Activated CD4-positive, alpha-beta T cell treated with anti-CD3 and anti-CD28 coated beads, Interleukin-10, Interleukin-2, amounts not matched to agents 100 ng/mL and 50 ng/mL, durations not matched to agents 16 hours and 8 hours (primary cell): ENCODE measurements around the gene RNF114.
"Not testable (repeated sequence)": the region's sequence is repeated elsewhere in the genome, so short reads cannot be mapped to it uniquely, and the experiment has no call there.

Experiments
- DNase-seq: peaks from one replicate; pipeline ENCODE4 v3.0.0-alpha.2; 2020

RNF114 gene

DNA sequence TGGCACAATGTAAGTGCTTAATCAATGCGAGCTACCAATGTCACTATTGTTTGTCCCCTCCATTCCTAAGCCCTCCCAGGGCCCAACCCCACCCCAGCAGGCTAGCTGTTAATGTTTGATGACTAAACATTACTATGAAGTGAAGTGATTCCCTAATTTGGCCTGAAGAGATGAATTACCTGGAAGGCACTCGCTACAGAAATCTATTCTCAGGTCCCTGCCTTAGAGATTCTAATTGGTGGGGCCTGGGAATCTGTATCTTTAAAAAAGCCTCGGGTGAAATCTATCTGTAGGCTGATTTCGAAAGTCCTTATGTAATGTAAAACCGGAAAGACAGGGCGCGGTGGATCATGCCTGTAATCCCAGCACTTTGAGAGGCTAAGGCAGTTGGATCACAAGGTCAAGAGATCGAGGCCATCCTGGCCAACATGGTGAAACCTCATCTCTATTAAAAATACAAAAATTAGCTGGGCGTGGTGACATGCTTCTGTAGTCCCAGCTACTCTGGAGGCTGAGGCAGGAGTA, 29.6 kb downstream of the RNF114 start:
- no peak for DNase-seq

DNA sequence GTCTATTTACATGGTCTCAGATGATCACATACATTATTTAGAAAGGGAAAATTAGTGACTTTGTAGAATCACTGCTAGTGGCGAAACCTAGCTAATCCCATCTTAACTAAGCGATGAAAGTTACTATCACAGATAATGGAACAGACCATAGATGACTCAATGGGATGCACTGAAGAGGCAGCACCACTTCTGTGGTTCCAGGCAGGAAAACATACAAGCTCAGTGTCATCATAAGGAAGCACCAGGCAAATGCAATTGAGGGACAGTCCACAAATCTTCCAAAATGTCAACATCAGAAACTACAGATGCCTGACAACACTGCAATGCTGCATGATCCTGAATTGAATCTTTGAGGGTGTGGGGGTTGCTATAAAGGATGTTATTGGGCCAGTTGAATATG, 30.7 kb downstream of the RNF114 start:
- no peak for DNase-seq

DNA sequence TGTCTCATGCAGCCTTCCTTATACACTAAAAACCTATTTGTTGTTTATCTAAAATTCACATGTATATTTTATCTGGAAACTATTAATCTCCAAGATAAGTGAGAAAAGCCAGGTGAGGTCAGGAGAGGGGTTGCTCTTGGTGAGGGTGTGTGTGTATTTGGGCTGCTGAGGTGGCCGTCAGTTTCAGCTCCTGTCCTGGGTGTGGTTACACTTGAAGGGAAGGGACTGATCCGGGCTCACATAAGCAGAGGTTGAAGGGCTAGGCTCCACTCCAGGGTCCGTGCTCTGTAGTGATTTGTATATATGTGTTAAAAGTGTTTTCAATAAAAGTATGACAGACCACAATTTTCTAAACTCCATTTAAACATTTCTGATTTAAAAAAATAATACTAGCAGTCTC, 33.0 kb downstream of the RNF114 start:
- no peak for DNase-seq

DNA sequence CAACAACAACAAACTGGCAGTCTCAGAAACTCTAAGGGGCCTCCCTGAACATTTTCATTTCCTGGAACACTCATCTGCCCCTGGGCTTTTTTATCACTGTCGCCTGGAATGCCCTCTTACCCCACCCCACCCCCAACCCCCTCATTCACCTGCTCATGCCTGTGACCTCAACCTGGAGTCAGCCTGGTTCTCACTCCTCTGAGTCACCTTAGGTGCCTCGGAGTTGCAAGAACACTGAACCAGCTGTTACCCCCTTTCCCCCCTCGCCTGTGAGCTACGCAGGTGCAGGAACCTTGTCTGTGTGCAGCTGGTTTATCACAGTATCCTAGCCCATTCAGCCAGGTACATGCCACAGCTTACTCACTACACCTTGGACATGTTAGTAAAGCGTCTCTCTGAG, 33.7 kb downstream of the RNF114 start:
- DNase-seq: no peak

DNA sequence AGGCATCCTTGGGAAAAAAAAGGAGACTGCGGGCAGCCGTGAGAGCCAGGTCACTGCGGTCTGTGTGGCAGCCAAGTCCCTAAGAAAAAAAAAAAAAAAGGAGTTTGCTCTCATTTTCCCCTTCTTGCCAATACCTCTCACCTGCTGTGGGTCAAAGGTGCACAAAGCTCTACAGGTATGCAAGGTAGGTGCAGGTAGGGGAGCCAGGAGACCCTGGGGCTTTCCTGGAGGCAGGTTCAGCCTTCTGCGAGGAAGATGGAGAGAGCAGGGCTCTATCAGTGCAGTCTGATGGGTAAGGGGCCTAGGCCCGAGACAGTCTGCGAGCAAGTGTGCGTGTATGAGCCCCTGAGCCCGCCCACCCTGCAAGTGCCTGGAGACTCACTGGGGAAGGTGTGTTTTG, 34.3 kb downstream of the RNF114 start:
- no peak for DNase-seq

DNA sequence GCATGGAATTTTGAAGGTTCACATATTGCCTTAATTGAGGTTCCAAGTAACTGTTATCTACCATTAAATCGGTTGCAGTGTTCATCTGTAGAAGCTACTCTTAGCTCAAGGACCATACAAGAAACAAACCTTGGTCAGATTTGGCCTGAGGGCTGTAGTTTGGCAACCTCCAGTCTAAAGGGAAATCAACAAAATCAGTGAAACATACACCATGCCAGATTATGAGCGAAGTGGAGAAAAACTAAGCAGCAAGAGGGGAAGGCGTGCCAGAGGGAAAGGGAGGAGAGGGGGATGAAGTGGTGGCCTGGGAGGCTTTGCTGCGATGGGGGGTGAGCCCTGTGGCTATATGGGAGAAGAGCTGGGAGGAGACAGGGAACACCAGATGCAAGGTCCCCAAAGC, 37.8 kb downstream of the RNF114 start:
- DNase-seq: no peak

DNA sequence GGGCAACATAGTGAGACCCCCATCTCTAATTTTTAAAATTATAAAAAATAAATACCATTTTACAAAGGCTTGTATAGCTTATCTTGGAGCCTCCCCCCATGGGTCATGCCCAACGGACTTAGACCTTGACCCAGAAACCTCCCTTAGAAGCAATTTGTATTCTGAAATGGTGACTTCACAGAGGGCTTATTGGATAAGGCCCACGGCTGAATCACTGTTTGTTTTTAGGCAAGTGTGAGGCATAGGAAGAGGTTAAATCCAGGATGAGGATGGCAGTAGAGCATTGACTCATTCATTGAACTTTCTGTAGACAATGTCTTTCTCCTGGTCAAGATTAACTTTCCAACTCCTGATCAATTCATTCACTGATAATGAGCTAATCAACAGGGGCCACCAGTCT, 40.3 kb downstream of the RNF114 start:
- no peak for DNase-seq

DNA sequence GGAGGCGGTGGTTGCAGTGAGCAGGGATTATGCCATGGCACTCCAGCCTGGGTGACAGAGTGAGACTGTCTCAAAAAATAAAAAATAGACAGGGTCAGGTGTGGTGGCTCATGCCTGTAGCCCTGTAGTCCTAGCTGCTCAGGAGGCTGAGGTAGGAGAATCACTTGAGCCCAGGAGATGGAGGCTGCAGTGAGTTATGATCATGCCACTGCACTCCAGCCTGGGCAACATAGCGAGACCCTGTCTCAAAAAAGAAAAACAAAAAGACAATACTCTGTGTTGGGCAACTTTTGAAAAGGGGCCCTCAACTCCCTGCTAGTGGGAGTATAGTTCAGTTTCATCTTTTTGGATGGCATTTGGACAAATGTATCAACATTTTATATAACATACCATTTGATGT, 41.5 kb downstream of the RNF114 start:
- DNase-seq: not testable (repeated sequence)

DNA sequence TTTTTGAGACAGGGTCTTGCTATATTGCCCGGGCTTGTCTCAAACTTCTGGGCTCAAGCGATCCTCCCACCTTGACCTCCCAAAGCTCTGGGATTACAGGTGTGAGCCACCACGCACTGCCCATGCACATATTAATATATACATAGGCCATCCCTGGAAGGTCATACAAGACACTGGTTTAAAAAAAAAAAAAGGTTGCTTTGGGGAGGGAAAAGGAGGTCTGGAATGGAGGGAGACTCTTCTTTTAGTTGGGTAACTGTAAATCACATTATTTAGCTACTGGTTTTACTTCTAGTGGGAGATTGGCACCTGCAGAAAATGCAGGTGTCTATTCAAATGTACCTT, 42.5 kb downstream of the RNF114 start:
- no peak for DNase-seq

DNA sequence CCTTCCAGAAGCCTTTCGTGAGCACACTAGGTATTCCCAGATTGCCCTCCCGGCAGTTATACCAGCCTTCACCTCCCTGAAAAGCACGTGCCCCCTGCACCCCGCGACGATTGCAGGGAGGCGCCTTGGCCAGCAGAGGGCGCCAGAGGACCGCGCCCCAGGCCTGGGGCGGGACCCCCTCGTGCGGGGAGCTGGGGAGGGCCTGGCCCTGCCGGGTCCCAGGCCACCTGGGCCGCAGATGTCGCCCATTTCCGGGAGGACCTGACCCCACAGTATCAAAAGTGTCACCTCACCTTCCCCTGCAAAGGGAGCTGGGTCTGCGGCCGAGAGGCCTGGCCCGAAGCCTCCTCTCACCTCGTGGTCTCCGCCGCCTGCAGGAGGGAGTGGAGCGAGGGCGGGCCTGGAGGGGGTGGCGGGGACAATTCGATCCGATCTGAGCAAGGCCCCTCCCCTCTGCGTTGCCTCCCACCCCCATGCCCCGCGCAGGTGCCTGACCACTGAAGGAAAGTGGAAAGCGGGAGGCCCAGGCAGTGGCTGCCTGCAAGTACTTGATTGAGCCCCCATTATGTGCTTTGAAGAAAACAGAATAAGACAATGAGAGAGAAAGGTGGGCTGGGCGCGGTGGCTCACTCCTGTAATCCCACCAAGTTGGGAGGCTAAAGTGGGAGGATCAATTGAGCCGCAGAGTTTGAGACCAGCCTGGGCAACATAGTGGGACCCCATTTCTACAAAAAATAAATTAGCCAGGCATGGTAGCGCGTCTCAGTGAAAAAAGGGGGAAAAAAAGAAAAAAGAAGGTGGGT, 43.0 kb downstream of the RNF114 start:
- DNase-seq: peak; percentile 67

DNA sequence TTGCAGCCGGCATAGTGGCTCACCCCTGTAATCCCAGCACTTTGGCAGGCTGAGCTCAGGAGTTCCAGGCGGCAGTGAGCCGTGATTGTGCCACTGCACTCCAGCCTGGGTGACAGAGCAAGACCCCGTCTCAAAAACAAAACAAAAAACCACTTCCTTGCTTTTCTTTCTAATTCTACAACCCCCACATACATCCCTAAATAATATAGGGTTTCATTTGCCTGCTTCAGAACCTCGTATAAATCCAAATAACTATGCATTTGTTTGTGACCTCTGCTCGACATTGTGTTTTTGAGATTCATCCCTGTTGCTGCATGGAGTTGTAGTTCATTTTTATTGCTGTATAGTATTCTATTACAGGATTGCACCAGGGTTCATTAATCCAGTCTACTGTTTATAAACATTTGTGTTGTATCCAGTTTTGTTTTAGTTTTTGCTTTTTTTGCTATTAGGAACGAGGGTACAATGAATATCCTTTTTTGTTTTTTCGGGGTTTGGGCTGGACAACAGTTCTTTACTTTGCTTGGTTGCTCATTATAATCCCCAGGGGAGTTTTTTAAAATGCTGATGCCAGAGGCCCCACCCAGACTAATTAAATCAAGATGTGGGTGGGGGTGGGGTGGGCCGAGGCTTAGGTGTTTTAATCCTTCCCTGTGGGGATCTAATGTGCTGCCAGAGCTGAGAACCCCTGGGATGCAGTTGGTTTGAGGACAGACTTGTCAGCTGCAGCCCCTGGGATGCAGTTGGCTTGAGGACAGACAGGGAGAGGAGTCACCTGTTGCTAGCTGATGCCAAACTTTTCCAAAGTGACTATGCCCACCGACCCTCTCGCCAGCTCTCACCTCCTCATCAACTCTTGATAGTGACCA, 44.2 kb downstream of the RNF114 start:
- no peak for DNase-seq

DNA sequence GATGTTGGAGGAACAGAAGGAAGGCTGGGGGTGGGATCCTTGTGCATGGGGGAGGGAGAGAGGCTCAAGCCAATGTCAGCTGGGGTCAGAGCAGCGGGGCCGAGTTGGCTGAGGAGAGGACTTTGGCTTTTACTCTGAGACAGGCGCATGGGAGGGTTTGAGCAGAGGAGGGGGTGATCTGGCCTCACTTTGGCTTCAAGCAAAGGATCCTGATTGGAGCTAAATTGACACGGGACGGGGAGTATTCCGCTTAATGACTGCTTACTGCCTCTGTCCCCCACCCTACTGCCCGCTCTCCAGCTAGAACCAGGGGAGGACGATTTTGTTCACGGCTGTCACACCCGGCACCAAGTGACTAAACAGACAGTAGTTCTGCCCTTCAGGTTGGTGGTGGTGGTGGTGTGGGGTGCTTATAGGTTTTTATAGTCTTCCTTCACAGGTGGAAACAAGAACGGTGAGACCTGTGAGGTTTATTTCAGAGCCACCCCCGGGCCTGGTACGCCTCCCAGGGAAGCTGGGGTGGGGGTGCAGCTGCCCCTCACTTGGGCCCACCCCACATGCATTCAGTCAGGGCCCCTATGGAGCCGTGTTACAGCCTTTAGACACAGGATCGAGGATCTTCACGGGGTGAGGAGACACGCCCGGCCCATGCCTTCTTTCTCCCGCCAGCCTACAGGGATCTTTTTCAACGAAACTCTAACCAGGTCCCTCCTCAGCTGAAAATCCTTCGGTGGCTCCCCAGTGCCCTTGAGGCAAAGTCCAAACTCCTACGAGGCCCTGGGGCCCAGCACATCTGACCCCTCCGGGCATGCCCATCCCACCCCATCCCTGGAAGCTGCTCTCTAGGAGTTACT, 45.2 kb downstream of the RNF114 start:
- no peak for DNase-seq

DNA sequence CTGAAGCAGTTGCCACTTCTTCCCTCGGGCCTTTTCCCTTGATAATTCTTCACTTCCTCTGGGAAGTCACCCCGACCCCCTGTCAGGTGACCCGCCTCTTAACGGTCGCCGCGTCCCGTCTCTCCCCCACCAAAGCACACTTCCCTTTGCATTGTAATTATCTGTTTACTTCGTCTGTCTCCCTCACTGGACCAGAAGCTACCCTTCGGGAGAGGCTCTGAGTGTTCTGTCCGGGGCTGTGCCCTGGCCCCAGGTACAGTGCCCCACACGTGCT, 45.8 kb downstream of the RNF114 start:
- DNase-seq: no peak

DNA sequence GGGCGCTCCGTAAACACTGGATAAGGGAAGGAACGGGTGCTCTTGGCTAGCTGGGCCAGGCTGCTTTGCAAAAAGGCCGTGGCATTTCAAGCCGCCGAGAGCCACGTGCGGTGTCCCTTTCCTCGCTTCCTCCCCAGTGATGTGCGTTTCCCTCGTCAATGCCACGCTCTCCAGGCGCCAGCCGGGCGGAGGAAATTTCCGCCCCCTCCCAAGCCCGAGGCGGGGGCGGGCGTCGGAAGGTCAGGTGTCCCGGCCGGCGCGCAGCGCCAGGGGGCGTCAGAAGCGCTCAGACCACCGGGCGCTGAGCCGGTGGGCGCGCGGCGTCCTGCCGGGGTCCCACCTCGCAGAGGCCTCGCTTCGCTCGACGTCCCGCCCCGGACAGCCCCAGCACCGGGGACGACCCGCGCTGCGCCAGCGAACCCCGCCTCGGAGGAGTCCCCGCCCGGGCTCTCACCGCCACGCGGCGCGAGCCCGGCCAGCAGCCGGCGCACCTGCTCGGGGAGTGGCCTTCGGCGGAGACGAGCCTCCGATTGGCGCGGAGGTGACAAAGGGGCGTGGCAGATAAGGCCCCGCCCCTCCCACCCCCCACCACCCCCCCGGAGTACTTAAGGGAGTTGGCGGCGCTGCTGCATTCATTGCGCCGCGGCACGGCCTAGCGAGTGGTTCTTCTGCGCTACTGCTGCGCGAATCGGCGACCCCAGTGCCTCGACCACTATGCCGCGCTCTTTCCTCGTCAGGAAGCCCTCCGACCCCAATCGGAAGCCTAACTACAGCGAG, 46.3 kb downstream of the RNF114 start, which contains the start of gene SNAI1:
Gene SNAI1 (plus strand): TSS at position 635 of the 777 bp plus-strand sequence. CDS start 80 bp downstream, at position 715.
- DNase-seq: peak; percentile 83

DNA sequence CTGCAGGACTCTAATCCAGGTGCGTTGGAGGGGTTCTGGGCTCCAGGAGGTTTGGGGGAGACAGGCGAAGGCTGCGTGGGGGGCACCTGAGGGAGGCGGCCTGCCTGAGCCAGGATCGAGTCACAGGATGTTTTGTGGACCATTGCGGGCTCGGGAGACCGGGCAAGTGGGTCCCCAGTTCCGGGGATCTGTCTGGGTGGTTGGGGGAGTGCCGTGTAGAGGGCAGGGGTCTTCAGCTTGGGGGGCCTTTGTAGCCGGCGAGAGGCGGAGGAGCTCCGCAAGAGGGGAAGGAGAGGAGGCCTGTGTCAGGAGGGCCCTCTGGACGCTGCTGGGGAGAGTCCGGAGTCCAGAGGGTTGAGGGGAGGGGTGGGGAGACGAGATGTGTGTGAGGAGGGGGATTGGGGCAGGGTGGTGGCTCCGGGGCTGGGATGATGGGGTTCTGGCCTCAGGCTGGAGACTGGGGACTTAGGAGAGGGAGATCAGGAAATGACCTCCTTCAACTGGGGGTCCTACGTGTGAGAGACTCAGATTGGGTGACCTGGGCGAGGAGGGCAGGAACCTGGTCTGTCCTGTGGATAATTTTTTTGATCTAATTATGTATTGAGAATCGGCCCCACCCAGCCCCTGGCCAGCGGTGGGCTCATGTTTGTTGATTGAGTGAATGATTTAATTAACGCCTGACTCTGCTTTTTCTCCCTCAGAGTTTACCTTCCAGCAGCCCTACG, 47.1 kb downstream of the RNF114 start:
- no peak for DNase-seq

DNA sequence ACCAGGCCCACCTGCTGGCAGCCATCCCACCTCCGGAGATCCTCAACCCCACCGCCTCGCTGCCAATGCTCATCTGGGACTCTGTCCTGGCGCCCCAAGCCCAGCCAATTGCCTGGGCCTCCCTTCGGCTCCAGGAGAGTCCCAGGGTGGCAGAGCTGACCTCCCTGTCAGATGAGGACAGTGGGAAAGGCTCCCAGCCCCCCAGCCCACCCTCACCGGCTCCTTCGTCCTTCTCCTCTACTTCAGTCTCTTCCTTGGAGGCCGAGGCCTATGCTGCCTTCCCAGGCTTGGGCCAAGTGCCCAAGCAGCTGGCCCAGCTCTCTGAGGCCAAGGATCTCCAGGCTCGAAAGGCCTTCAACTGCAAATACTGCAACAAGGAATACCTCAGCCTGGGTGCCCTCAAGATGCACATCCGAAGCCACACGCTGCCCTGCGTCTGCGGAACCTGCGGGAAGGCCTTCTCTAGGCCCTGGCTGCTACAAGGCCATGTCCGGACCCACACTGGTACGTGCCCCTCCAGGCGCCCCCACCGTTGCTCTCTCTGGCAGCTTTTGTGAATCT, 47.7 kb downstream of the RNF114 start:
- DNase-seq: no peak

DNA sequence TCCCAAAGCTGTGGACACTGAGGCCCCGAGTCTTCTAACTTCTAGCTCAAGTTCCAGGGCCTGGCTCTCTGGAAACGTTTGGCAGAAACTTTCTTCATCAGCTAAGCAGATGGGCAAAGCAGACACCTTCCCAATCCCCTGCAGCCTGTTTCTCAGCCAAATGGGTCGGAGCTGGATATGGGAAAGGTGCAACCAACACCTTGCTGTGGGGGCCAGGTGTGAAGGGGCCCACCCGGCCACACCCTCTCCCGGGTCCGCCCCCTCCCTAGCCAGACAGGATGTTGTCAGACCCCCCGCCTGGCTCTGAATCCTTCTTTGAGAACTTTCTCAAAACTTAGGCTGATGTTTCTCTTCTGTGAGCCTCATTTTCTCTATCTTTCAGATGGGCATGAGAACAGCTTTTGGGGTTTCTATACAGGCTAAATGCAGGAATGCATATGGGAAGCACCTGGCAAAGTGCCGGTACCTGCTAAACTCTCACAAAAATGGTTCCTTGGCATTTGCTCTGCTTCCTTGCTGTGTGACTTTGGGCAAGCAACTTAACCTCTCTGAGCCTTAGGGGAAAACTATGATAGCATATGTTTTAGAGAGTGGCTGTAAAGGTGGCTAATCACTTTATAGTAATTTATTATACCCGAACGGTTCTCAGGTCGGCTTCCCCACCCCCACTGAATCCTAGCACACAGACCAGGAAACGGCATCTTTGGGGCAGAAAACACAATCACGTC, 48.4 kb downstream of the RNF114 start:
- no peak for DNase-seq

DNA sequence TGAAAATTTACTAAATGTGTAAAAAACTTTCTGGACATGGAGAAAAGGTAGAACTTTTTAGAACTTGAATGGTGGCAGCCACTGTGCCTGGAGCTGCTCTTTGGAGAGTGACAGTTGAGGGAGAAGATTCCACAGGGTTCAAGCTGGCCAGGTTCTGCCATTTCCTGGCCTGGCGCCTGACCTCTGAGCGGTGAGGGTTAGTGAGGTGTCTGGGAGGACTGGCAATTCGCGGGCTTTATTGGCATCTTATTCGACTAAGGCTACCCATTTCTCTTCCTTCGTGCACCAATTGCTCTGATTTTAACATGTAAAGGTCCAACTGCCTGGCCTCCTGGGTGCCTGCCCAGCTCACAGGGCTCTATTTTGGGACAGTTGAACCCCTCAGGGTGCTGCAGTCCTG, 49.0 kb downstream of the RNF114 start:
- DNase-seq: no peak

DNA sequence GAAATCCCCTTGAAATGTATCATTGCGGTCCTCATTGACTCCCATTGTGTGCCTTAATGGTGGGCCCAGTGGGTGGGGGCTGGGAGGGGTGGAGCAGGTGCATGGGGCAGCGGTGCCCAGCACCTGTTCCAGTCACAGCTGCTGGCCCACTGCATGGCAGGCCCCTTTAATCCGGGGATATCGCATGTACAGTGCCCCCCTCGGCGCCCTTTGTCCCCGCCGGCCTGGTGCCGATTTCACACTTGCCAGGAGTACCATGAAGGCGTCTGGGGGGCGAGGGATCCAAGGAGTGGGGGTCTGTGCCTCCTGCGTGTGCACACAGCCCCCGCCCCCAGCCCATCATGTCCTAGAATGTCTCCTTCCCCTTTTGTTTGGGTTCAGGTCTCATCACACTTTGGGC, 49.4 kb downstream of the RNF114 start:
- DNase-seq: no peak

DNA sequence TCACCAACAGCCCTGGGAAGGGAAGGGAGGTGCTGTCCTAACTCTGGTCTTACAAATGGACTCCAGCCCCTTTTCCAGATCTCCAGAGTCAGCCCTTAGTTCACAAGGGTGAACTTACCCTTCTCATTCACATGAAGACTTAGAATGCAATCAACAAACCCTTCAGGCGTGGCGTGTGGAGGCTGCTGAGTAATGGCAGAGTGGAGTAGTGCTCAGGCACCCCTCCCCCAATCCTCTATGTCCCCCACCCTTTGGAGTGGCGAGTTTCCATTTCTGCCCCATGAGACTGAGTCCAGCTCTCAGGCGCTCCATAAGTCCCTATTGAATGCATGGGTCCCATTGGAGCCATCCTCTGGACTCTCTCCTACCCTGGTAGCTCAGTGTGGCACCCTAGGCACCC, 49.9 kb downstream of the RNF114 start:
- no peak for DNase-seq
